Measurements from ENCODE around the gene CAMK1.

CAMK1 gene

GRCh38 chr3:9769426-9770275 is at the start of gene CAMK1:
TSS of gene CAMK1 (minus strand) at chr3:9769947. CDS start at chr3:9767749, 2,198 bp downstream.
- TF ChIP-seq CTCF (conservative IDR thresholded peaks at IDR 0.05), result no peak
- H3K27ac ChIP-seq, result peak within 1 kb of the TSS; percentile 89

GRCh38 chr3:9818666-9819335 is 49.1 kb upstream of the CAMK1 start:
- no peak for TF ChIP-seq CTCF (conservative IDR thresholded peaks at IDR 0.05)
- H3K27ac ChIP-seq, result no peak overlapping the region

GRCh38 chr3:9817436-9817835 is 47.7 kb upstream of the CAMK1 start:
- H3K27ac ChIP-seq, result no peak overlapping the region
- no peak for TF ChIP-seq CTCF (conservative IDR thresholded peaks at IDR 0.05)

GRCh38 chr3:9815986-9816385 is 46.2 kb upstream of the CAMK1 start:
- no peak for TF ChIP-seq CTCF (conservative IDR thresholded peaks at IDR 0.05)
- H3K27ac ChIP-seq, result no peak overlapping the region

GRCh38 chr3:9812870-9813483 is 43.2 kb upstream of the CAMK1 start:
- no peak for TF ChIP-seq CTCF (conservative IDR thresholded peaks at IDR 0.05)
- H3K27ac ChIP-seq, result no peak overlapping the region

GRCh38 chr3:9810846-9811245 is 41.1 kb upstream of the CAMK1 start:
- no peak for TF ChIP-seq CTCF (conservative IDR thresholded peaks at IDR 0.05)
- H3K27ac ChIP-seq, result peak overlapping the region; percentile 93

- peak overlapping the region; percentile 93 for H3K27ac ChIP-seq
- no peak for TF ChIP-seq CTCF (conservative IDR thresholded peaks at IDR 0.05)
Observed at GRCh38 chr3:9810433-9810770, 40.7 kb upstream of the CAMK1 start.
